GM19452 (cell line): ENCODE data around the gene DNAH14.

Experiments used
- ATAC-seq: cut with Tn5 transposase; IDR thresholded peaks from one replicate; pipeline ENCODE4 v1.9.1; 2021; ENCODE audit not compliant: unreplicated experiment

Gene DNAH14

DNA sequence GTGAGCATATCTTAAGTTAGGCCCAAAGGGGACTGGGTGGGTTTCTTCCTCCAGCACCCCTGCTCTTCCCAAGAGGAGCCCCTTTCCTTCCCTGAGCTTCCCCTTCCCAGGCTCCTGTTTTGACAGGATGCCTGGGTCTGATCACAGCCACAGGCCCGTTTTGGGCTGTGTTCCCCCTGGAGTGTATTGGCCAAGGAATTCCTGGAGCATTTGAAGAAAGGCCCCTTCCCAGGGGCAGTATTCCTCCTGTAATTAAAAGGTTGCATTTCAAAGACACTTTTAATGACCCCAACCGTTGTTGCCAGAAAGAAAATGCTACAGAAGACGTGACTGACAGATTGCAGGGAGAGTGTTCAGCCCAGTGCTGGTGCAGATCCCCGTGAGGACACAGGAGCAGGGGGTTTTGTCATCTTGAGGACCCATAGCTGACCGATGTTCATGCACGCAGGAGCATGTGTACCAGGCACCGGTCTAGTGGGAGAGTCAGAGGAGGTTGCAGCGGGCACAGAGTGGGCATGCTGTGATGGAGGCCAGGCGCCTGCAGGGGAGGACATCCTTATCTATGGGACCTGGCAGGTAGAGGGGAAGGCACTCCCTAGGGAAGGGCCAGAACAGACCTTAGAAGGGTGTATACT is 517.6 kb downstream of the DNAH14 start:
- no peak for ATAC-seq

DNA sequence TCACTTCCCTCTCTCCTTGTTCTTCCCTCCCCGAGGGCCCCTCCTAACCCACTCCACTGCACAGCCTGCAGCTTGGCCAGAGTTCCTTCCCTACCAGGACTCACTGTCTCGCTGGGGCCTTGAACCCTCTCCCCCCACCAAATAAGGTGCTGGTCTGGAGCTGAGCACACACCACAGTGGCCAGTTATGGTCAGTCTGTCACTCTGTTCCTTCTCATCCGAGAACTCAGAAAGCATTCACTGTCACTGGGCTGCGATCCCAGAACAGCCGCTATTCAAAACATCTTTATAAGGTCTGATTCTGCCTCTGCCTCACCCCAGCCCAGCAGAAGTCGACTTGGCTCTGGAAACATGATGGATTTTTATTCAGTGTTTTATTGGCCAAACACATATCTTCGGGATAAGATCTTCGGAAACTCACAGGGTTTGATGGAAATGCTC is 518.2 kb downstream of the DNAH14 start:
- ATAC-seq = no peak

DNA sequence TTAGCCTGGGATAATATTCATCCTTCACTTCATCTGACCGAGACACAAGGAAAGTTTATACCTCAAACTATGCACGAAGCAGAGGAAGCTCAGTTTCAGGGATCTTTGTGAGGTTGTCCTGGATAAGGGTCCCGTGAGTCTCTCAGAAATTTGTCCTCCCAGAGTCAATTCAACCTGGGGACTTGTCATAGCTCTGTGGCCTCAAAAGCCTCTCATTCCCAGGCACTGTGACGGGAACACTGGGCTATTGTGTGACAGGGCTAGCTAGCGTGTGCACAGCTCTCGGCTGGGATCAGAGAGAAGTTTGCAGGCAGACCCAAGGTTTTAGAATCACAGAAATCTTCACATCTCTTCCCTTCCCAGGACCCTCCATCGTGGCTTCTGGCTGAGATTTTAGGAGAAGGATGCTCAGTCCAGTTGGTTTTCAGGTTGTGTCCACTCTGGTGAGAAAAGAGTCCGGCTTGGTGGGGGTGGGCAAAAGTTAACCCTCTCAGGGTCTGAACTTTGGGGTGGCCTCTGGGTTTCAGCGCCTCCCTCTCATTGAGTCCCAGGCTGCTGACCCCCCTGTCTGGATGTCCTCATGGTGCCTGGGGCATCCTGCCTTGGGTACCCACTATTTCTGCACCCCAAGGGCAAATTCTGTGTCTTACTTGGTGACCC is 518.8 kb downstream of the DNAH14 start:
- no peak for ATAC-seq
